ENCODE results near the gene NLK. TPM values are rescaled to one million over a fixed set of nuclear protein-coding genes. Genes with fewer than 3 reads are reported as not detected.

NLK gene
- total and polyA plus RNA-seq, 2 donors (not counting 1 experiment from before 2014, with no cell fraction given): 12.7 to 24.8 TPM

DNA sequence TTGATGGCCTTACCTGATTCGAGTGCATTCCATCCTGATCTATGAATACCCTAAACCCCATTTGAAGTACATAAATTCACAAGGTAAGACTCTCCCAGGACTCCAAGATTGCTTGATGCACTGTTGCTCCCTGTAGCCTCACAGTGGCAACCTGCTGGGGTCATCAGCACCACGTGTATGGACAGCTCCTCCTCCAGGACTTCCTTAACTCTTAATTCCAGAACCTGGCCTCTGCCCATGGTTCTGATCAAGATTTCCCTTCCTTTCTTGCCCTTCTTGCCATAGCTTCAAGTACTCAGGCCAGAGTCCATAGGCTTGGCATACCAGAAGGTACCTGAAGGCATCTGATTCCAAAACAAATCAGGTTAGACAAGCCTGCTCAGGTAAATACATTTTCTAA lies 34.0 kb upstream of the NLK start:
- intact Hi-C loops (cut with micrococcal nuclease): no loop called here
- H3K27ac ChIP-seq (ENCODE audit: low read length in 2 of 2): no peak overlapping the region
- H3K9ac ChIP-seq (ENCODE audit: low read length): no peak overlapping the region
- no peaks in the 10 kb centered on the region for H4K20me1 ChIP-seq (ENCODE audit: control insufficient read depth, insufficient read depth, low read length, poor library complexity, severe bottlenecking)
- H3K79me2 ChIP-seq (ENCODE audit: control insufficient read depth, insufficient read depth, low read length): no peaks in the 10 kb centered on the region
- no peak overlapping the region for H3K4me3 Mint-ChIP-seq
- H3K9me3 Mint-ChIP-seq (ENCODE audit: insufficient read depth): no peaks in the 10 kb centered on the region
- H3K4me1 Mint-ChIP-seq: no peaks in the 10 kb centered on the region
- H3K4me2 ChIP-seq (replicated peaks; ENCODE audit: low read depth, low read length, poor library complexity, severe bottlenecking): no peak overlapping the region
- TF ChIP-seq, protein P1, sequence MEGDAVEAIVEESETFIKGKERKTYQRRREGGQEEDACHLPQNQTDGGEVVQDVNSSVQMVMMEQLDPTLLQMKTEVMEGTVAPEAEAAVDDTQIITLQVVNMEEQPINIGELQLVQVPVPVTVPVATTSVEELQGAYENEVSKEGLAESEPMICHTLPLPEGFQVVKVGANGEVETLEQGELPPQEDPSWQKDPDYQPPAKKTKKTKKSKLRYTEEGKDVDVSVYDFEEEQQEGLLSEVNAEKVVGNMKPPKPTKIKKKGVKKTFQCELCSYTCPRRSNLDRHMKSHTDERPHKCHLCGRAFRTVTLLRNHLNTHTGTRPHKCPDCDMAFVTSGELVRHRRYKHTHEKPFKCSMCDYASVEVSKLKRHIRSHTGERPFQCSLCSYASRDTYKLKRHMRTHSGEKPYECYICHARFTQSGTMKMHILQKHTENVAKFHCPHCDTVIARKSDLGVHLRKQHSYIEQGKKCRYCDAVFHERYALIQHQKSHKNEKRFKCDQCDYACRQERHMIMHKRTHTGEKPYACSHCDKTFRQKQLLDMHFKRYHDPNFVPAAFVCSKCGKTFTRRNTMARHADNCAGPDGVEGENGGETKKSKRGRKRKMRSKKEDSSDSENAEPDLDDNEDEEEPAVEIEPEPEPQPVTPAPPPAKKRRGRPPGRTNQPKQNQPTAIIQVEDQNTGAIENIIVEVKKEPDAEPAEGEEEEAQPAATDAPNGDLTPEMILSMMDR (IDR thresholded peaks at IDR 0.05): no peak
- no peak for TF ChIP-seq EZH2 (IDR thresholded peaks at IDR 0.05; ENCODE audit: borderline replicate concordance, insufficient read depth, low read depth, low read length, poor library complexity, severe bottlenecking)
- no peaks in the 10 kb centered on the region for H3K36me3 ChIP-seq (replicated peaks in 1 of 2; ENCODE audit: control extremely low read depth in 1 of 2, control insufficient read depth in 1 of 2, extremely low read depth in 1 of 2, insufficient read depth in 2 of 2, low read length in 1 of 2)
- H3K27me3 ChIP-seq (replicated peaks in 1 of 4; ENCODE audit: control extremely low read depth in 1 of 4, control insufficient read depth in 3 of 4, insufficient read depth in 4 of 4, low read length in 3 of 4): peaks cover 0 to 5% (median 1%) of the 10 kb centered on the region in 4 experiments
- H3K27me3 Mint-ChIP-seq: peaks cover 13% of the 10 kb centered on the region
- WGBS (ENCODE audit: insufficient coverage): 0% methylated on average over 2 of the region's 2 CpGs
- ATAC-seq (ENCODE audit: low read depth) (no peak), DNase-seq (no peak)
- H3K4me1 ChIP-seq (ENCODE audit: control insufficient read depth in 2 of 2, insufficient read depth in 2 of 2, low read length in 2 of 2): no peaks in the 10 kb centered on the region
- no peak overlapping the region for H3K27ac Mint-ChIP-seq
- H2AFZ ChIP-seq (ENCODE audit: insufficient read depth, low read depth, low read length, poor library complexity, severe bottlenecking): no peak overlapping the region
- H3K4me3 ChIP-seq (ENCODE audit: control extremely low read depth in 1 of 5, extremely low read depth in 1 of 5, insufficient read depth in 1 of 5, low read depth in 2 of 5, low read length in 4 of 5): no peak overlapping the region
- ChIA-PET POLR2A (no interaction called here), CTCF (no interaction called here)
- H3K9me3 ChIP-seq (ENCODE audit: control extremely low read depth in 1 of 3, control insufficient read depth in 2 of 3, insufficient read depth in 1 of 3, low read length in 2 of 3): no peaks in the 10 kb centered on the region

DNA sequence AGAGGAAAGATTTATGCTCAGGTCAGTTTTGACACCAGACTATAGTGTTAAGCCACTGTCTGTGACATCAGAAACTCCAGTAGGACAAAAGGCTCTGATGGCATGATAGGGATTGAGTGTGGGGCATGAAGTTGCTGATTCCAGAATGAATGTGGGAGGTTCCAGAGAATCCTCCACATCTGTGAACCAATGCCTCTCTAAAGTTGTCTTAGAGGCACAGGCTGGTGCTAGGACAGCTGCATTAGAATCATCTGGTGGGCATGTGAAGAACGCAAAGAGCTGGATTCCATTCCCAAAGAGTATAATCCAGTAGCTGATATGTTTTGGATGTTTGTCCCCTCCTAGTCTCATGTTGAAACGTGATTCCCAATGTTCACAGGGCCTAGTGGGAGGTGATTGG lies 32.1 kb upstream of the NLK start:
- CTCF ChIA-PET: no interaction called here

More for the DNA sequence above, 32.1 kb upstream of the NLK start:
- no peak for DNase-seq
- Mint-ChIP-seq H3K4me3 (no peak overlapping the region), H3K9me3 (ENCODE audit: insufficient read depth) (no peaks in the 10 kb centered on the region), H3K27ac (no peak overlapping the region), H3K27me3 (peaks cover 17% of the 10 kb centered on the region), H3K4me1 (no peaks in the 10 kb centered on the region)
- H3K4me3 ChIP-seq (ENCODE audit: control extremely low read depth in 1 of 5, extremely low read depth in 1 of 5, insufficient read depth in 1 of 5, low read depth in 2 of 5, low read length in 4 of 5): no peak overlapping the region
- no peak overlapping the region for H3K27ac ChIP-seq (ENCODE audit: low read length in 2 of 2)
- 100% methylated on average over 1 of the region's 2 CpGs for WGBS (ENCODE audit: insufficient coverage)
- no peaks in the 10 kb centered on the region for H3K36me3 ChIP-seq (replicated peaks in 1 of 2; ENCODE audit: control extremely low read depth in 1 of 2, control insufficient read depth in 1 of 2, extremely low read depth in 1 of 2, insufficient read depth in 2 of 2, low read length in 1 of 2)
- no peak overlapping the region for H2AFZ ChIP-seq (ENCODE audit: insufficient read depth, low read depth, low read length, poor library complexity, severe bottlenecking)
- no peak for ATAC-seq (ENCODE audit: low read depth)
- TF ChIP-seq, protein P1 (IDR thresholded peaks at IDR 0.05): no peak
- TF ChIP-seq EZH2 (IDR thresholded peaks at IDR 0.05; ENCODE audit: borderline replicate concordance, insufficient read depth, low read depth, low read length, poor library complexity, severe bottlenecking): no peak
- H3K79me2 ChIP-seq (ENCODE audit: control insufficient read depth, insufficient read depth, low read length): no peaks in the 10 kb centered on the region
- POLR2A ChIA-PET: no interaction called here
- H3K27me3 ChIP-seq (replicated peaks in 1 of 4; ENCODE audit: control extremely low read depth in 1 of 4, control insufficient read depth in 3 of 4, insufficient read depth in 4 of 4, low read length in 3 of 4): peaks cover 0 to 5% (median 1%) of the 10 kb centered on the region in 4 experiments
- intact Hi-C loops (cut with micrococcal nuclease): no loop called here
- no peaks in the 10 kb centered on the region for H3K9me3 ChIP-seq (ENCODE audit: control extremely low read depth in 1 of 3, control insufficient read depth in 2 of 3, insufficient read depth in 1 of 3, low read length in 2 of 3)
- H4K20me1 ChIP-seq (ENCODE audit: control insufficient read depth, insufficient read depth, low read length, poor library complexity, severe bottlenecking): no peaks in the 10 kb centered on the region
- H3K4me1 ChIP-seq (ENCODE audit: control insufficient read depth in 2 of 2, insufficient read depth in 2 of 2, low read length in 2 of 2): no peaks in the 10 kb centered on the region
- no peak overlapping the region for H3K9ac ChIP-seq (ENCODE audit: low read length)
- H3K4me2 ChIP-seq (replicated peaks; ENCODE audit: low read depth, low read length, poor library complexity, severe bottlenecking): no peak overlapping the region

Data from B cell (primary cell).